Keratinocyte (primary cell): ENCODE data around the gene ANGPT4. TPM values are rescaled to one million over a fixed set of nuclear protein-coding genes. Genes with fewer than 3 reads are reported as not detected.
A peak's percentile ranks its signal among the peaks of the same experiment; 100 is the strongest.

Experiments used
- DNase-seq: peaks from one replicate; pipeline ENCODE4 v3.0.0-alpha.2; 2011; ENCODE audit warnings: low read depth, missing footprints, low spot score
- FAIRE-seq: peaks from 2 replicates; lab custom pipeline; 2011; peaks lifted over from hg19 to GRCh38; lab: Jason Lieb, UNC
- H2AFZ ChIP-seq: 2 replicates; pipeline ENCODE4 v1.6.0; 2012; ENCODE audit warnings: low read length, control low read depth, inconsistent platforms; ENCODE audit not compliant: control insufficient read depth
- H3K27ac ChIP-seq: 2 replicates; pipeline ENCODE4 v1.5.1; 2011; ENCODE audit warnings: low read length; ENCODE audit not compliant: control insufficient read depth, insufficient read depth
- H3K27me3 ChIP-seq: 3 replicates; pipeline ENCODE4 v1.6.0; 2011; ENCODE audit warnings: low read length; ENCODE audit not compliant: control insufficient read depth, insufficient read depth; ENCODE audit errors: extremely low read depth
- H3K36me3 ChIP-seq, 2 experiments: 2 replicates in 1 of 2; 3 replicates in 1 of 2; pipeline ENCODE4 v1.5.1; 2011; ENCODE audit warnings: low read length in 2 of 2, mild to moderate bottlenecking in 1 of 2; ENCODE audit not compliant: control insufficient read depth in 2 of 2, insufficient read depth in 2 of 2; ENCODE audit errors: extremely low read depth in 1 of 2
- H3K4me1 ChIP-seq: 3 replicates; pipeline ENCODE4 v1.5.1; 2011; ENCODE audit warnings: low read length; ENCODE audit not compliant: control insufficient read depth, insufficient read depth; ENCODE audit errors: extremely low read depth
- H3K4me2 ChIP-seq: 3 replicates; pipeline ENCODE4 v1.6.0; 2011; ENCODE audit warnings: low read depth, low read length; ENCODE audit not compliant: control insufficient read depth, insufficient read depth; ENCODE audit errors: extremely low read depth
- H3K4me3 ChIP-seq, 3 experiments: fragments of 200-600 bp in 1 of 3; sonication (generic) in 1 of 3; 2 replicates in 2 of 3; 3 replicates in 1 of 3; pipeline ENCODE4 v1.5.1; 2011 to 2016; ENCODE audit warnings: low read length in 3 of 3, mild to moderate bottlenecking in 3 of 3, control low read depth in 2 of 3, inconsistent platforms in 1 of 3, low read depth in 1 of 3, mixed read lengths in 1 of 3, mixed run types in 1 of 3, moderate library complexity in 1 of 3; ENCODE audit not compliant: control insufficient read depth in 2 of 3, insufficient read depth in 2 of 3; ENCODE audit errors: extremely low read depth in 1 of 3
- H3K79me2 ChIP-seq: 2 replicates; pipeline ENCODE4 v1.6.0; 2012; ENCODE audit warnings: low read length; ENCODE audit not compliant: control insufficient read depth, insufficient read depth
- H3K9ac ChIP-seq: 3 replicates; pipeline ENCODE4 v1.6.0; 2011; ENCODE audit warnings: low read length; ENCODE audit not compliant: control insufficient read depth, insufficient read depth; ENCODE audit errors: extremely low read depth
- H3K9me1 ChIP-seq: 3 replicates; pipeline ENCODE4 v1.6.0; 2011; ENCODE audit warnings: low read length; ENCODE audit not compliant: control insufficient read depth, insufficient read depth; ENCODE audit errors: extremely low read depth
- H3K9me3 ChIP-seq: 2 replicates; pipeline ENCODE4 v1.5.1; 2012; ENCODE audit warnings: low read depth, low read length; ENCODE audit not compliant: control insufficient read depth
- H4K20me1 ChIP-seq: 3 replicates; pipeline ENCODE4 v1.6.0; 2011; ENCODE audit warnings: low read length; ENCODE audit not compliant: control insufficient read depth, insufficient read depth; ENCODE audit errors: extremely low read depth
- EZH2 ChIP-seq: IDR thresholded peaks from one replicate; pipeline ENCODE4 v1.6.1; 2012; ENCODE audit warnings: inconsistent platforms, mild to moderate bottlenecking, low read length, moderate library complexity
- dilution Hi-C: fragments of 300-500 bp; cut with MboI; formaldehyde crosslinking; loops from one replicate; pipeline ENCODE4 v1.7.0; 2020; ENCODE audit warnings: low sequenced_read_pairs; ENCODE audit not compliant: extremely low pct_ligation_motif_present
- polyA plus RNA-seq, 5 experiments: library from polyadenylated mRNA; depleted of rRNA in 3 of 5; stranded (reverse) in 3 of 5; stranded (forward) in 1 of 5; unstranded in 1 of 5; fragments of >200 nt; gene quantifications; 1 replicate in 1 of 5; 2 replicates in 3 of 5; 3 replicates in 1 of 5; pipeline versions ENCODE4 v1.2.1 to v1.2.3, GENCODE V29; 2011 to 2012; ENCODE audit warnings: missing spikeins in 2 of 5, low read depth in 1 of 5, low replicate concordance in 1 of 5
- TF ChIP-seq, protein P1 (sequence below), 3 experiments: IDR thresholded peaks in 1 of 3; conservative IDR thresholded peaks in 1 of 3; optimal IDR thresholded peaks in 1 of 3; 2 replicates in 2 of 3; 3 replicates in 1 of 3; pipeline versions ENCODE3 to v1.5.1; 2011; ENCODE audit warnings: low read length in 3 of 3, mild to moderate bottlenecking in 3 of 3, moderate library complexity in 2 of 3, control low read depth in 1 of 3, inconsistent platforms in 1 of 3; ENCODE audit not compliant: insufficient read depth in 2 of 3; ENCODE audit errors: extremely low read depth in 1 of 3

The ANGPT4 gene
- polyA plus RNA-seq, 1 donor (not counting 4 experiments of a cell fraction or from before 2014, with no cell fraction given), result not detected

DNA sequence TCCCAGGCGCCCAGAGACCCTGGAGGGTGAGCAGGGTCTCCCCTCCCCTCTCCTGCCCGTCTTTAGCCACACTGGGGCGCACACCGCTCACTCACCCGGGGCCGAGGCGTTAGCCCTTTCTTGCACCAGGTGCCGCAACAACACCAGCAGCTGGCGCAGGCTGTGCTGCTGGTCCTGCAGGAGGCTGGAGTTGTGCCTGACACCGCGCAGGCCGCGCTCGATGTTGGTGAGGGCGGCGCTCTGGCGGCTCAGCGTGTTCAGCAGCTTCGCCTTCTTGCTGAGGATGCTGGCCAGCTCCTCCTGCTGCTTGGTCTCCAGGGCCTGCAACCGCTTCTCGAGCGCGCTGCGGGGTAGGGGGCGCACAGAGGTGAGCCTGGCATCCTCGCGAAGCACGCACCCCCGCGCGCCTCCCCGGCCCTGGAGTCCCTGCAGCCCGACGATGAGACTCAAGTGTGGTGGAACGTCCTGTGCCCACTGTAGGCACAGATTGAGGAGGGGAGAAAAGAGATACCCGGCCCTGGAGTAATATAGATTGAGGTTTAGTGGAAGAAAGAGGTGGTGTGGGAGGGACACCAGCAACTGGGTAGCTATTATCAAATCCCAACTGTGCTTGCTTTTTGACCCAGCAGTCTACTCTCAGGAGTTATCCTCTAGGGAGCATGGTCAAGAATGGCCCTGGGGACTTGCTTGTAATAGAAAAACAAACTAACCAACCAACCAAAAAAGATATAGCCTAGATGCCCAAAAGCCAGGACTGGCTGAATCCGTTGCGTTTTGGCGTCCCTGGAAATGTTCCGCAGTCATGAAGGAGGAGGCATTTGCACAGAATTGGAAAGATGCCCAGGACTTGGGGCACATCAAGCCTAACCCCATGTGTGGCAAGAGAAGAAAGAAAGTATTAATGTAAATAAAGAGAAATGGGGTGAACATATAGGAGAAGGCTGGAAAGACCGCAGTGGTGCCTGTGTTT is 30.9 kb downstream of the ANGPT4 start:
- TF ChIP-seq, protein P1, sequence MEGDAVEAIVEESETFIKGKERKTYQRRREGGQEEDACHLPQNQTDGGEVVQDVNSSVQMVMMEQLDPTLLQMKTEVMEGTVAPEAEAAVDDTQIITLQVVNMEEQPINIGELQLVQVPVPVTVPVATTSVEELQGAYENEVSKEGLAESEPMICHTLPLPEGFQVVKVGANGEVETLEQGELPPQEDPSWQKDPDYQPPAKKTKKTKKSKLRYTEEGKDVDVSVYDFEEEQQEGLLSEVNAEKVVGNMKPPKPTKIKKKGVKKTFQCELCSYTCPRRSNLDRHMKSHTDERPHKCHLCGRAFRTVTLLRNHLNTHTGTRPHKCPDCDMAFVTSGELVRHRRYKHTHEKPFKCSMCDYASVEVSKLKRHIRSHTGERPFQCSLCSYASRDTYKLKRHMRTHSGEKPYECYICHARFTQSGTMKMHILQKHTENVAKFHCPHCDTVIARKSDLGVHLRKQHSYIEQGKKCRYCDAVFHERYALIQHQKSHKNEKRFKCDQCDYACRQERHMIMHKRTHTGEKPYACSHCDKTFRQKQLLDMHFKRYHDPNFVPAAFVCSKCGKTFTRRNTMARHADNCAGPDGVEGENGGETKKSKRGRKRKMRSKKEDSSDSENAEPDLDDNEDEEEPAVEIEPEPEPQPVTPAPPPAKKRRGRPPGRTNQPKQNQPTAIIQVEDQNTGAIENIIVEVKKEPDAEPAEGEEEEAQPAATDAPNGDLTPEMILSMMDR (optimal IDR thresholded peaks at IDR 0.05 in 1 of 3, IDR thresholded peaks at IDR 0.05 in 1 of 3, conservative IDR thresholded peaks at IDR 0.05 in 1 of 3; ENCODE audit: extremely low read depth in 1 of 3, insufficient read depth in 2 of 3, low read length in 3 of 3), result peak in 2 of 3 experiments; percentile 33 to 42
- no peak for TF ChIP-seq EZH2
- DNase-seq, result no peak
- no peaks in the 10 kb centered on the region for H3K9me3 ChIP-seq
- dilution Hi-C loops, result no loop called here
- H2AFZ ChIP-seq, result no peak overlapping the region
- H3K27ac ChIP-seq, result no peak overlapping the region
- H3K36me3 ChIP-seq, result no peaks in the 10 kb centered on the region
- H3K79me2 ChIP-seq, result no peaks in the 10 kb centered on the region
- no peaks in the 10 kb centered on the region for H4K20me1 ChIP-seq
- peaks cover 19% of the 10 kb centered on the region for H3K4me1 ChIP-seq
- no peak overlapping the region for H3K9ac ChIP-seq
- no peak overlapping the region for H3K4me3 ChIP-seq
- no peak overlapping the region for H3K4me2 ChIP-seq
- H3K9me1 ChIP-seq, result no peaks in the 10 kb centered on the region
- FAIRE-seq, result no peak
- H3K27me3 ChIP-seq, result peaks cover 2% of the 10 kb centered on the region

DNA sequence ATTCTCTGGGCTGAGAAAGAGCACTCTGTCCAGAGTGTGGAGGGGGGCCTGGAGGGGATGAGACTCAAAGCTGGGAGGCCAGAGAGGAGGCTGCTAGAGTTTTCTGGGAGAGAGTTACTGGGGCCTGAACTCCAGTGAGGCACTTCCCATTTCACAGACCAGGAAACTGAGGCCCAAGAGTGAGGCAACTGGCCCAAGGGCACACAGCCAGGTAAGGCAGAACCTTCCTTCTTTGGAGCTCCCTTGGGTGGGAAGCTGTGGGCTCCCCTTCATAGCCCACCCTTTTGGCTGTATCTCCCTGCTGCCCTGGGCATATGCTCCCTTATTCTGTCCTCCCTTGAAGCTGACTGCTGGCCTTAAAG is 34.4 kb downstream of the ANGPT4 start:
- dilution Hi-C loops, result no loop called here
- Histone ChIP-seq H3K4me3 (peak overlapping the region in 1 of 3 experiments; percentile 46), H3K4me1 (peaks cover 19% of the 10 kb centered on the region), H3K36me3 (no peaks in the 10 kb centered on the region), H3K79me2 (no peaks in the 10 kb centered on the region), H3K27ac (peak overlapping the region; percentile 67), H2AFZ (no peak overlapping the region), H3K4me2 (peak overlapping the region; percentile 79), H4K20me1 (no peaks in the 10 kb centered on the region), H3K9me3 (no peaks in the 10 kb centered on the region), H3K27me3 (peaks cover 2% of the 10 kb centered on the region), H3K9ac (peak overlapping the region; percentile 5), H3K9me1 (no peaks in the 10 kb centered on the region)
- FAIRE-seq (no peak), DNase-seq (no peak)
- TF ChIP-seq, protein P1 (optimal IDR thresholded peaks at IDR 0.05 in 1 of 3, IDR thresholded peaks at IDR 0.05 in 1 of 3, conservative IDR thresholded peaks at IDR 0.05 in 1 of 3; ENCODE audit: extremely low read depth in 1 of 3, insufficient read depth in 2 of 3, low read length in 3 of 3), result no peak
- TF ChIP-seq EZH2, result no peak
